22Rv1 (cell line): ENCODE measurements around the gene FBXO28.

ENCODE experiments used
- ZFX ChIP-seq: fragments of 450-650 bp; IDR thresholded peaks from 2 replicates; pipeline ENCODE4 v1.6.1; 2017; ENCODE audit warnings: antibody characterized with exemption, borderline replicate concordance
- TF ChIP-seq, protein P1 (sequence below): fragments of 450-650 bp; IDR thresholded peaks from 2 replicates; pipeline ENCODE4 v1.5.1; 2017; ENCODE audit warnings: mild to moderate bottlenecking

GRCh38 chr1:224068458-224069072 is 45.3 kb upstream of the FBXO28 start:
- TF ChIP-seq, protein P1, sequence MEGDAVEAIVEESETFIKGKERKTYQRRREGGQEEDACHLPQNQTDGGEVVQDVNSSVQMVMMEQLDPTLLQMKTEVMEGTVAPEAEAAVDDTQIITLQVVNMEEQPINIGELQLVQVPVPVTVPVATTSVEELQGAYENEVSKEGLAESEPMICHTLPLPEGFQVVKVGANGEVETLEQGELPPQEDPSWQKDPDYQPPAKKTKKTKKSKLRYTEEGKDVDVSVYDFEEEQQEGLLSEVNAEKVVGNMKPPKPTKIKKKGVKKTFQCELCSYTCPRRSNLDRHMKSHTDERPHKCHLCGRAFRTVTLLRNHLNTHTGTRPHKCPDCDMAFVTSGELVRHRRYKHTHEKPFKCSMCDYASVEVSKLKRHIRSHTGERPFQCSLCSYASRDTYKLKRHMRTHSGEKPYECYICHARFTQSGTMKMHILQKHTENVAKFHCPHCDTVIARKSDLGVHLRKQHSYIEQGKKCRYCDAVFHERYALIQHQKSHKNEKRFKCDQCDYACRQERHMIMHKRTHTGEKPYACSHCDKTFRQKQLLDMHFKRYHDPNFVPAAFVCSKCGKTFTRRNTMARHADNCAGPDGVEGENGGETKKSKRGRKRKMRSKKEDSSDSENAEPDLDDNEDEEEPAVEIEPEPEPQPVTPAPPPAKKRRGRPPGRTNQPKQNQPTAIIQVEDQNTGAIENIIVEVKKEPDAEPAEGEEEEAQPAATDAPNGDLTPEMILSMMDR = no peak
- TF ChIP-seq ZFX = no peak
